ENCODE results near the gene KLHL25.

KLHL25 gene

DNA sequence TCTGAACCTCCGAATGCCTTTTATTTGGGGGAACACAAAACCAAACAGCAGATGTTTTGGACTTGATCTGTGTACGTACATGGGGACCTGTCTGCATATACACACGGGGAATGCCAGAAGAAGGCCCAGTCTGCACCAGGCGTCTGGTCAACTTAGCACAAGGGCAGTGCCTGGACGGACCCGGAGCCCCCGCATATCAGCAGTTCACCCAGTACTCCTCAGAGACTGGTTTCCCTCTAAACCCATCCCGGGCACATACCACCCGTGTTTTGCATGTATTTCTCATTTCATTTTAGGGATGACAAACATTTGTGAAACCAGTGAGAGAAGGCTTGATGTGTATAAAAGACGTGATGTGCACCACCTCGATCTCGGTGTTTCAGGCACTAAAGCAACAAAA is 49.7 kb downstream of the KLHL25 start:
- DNase-seq (ENCODE audit: low read depth) = no peak

DNA sequence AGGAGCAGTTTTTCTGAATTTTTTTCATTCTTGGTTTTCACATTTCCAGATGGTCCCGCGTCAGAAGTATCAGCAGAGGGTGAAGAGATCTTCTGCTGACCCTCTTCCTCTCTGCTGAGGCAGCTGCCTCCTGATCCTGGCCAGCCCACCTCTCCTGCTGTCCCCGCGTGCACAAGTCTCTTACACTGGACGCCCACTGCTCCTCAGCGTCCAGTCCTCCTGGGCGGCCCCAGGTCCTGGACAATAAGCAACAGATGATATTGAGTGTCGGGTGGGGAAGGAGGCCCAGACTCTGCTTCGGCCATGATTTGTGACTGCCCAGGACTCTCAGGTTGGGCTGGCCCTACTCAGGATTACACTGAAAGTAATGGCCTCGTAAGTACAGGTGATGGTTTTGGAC is 50.1 kb downstream of the KLHL25 start:
- DNase-seq (ENCODE audit: low read depth) = no peak

DNA sequence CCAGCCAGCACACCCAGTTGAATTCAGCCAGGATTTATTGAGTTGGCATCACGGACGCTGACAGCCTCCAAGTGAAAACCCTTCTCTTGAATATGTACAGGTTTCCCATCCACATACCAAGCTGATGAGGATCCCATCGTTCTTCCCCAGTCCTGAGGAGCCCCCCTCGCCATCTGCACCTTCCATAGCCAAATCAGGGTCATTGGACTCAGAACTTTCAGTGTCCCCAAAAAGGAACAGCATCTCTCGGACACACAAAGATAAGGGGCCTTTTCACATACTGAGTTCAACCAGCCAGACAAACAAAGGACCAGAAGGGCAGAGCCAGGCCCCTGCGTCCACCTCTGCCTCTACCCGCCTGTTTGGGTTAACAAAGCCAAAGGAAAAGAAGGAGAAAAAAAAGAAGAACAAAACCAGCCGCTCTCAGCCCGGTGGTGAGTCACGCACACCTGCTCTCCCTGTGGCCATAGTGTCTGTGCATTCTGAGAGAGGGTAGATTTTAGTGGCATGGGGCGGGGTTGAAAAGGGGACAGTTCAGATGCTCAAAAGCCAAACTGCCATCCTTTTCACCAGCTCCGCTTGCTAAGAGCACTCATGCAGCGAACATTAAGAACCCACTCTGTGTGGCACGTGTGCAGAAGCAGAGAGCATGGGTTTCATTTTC is 51.2 kb downstream of the KLHL25 start:
- no peak for DNase-seq (ENCODE audit: low read depth)

DNA sequence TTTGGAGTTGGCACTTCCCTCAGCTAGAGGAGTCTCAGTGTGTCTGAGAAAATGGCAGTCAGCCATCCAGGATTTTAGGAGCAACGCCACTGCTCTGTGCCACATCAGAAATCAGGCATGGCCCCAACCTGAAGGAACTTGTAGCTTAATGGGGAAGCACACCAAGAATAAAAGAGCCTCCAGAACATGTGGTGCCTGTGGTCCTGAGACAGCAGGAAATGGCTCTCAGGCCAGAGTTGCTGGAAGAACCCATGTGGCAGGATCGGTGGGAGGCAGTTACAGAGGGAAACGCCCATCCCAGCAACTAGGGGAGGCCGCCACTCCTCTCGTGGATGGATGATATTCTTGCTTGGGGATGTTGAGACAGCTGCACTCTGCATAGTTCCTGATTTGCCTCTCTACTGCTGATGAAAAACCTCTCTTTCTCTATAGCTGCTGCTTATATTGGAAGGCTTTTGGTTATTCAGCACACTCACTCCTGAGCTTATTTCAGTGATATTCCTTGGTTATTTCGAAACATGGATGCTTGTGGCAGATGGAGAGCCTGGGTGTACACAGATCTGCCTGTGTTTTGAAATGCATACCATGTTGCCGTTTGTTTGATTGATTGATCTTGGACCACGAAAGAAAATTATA is 52.4 kb downstream of the KLHL25 start:
- DNase-seq (ENCODE audit: low read depth) = peak; percentile 72

DNA sequence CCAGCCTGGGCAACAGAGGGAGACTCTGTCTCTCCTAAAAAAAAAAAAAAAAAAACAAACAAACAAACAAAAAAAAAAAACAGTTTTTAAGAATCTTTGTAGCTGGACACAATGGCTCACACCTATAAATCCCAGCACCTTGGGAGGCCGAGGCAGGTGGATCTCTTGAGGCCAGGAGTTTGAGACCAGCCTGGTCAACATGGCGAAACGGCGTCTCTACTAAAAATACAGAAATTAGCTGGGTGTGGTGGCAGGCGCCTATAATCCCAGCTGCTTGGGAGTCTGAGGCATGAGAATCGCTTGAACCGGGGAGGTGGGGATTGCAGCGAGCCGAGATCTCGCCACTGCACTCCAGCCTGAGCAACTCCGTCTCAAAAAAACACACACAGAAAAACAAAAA is 53.1 kb downstream of the KLHL25 start:
- DNase-seq (ENCODE audit: low read depth) = no peak

DNA sequence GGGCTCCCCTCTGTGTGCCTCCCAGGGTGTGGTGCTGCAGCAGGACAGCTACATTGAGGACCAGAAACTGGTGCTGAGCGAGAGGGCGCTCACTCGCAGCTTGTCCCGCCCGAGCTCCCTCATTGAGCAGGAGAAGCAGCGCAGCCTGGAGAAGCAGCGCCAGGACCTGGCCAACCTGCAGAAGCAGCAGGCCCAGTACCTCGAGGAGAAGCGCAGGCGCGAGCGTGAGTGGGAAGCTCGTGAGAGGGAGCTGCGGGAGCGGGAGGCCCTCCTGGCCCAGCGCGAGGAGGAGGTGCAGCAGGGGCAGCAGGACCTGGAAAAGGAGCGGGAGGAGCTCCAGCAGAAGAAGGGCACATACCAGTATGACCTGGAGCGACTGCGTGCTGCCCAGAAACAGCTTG is 53.7 kb downstream of the KLHL25 start:
- DNase-seq (ENCODE audit: low read depth) = no peak

DNA sequence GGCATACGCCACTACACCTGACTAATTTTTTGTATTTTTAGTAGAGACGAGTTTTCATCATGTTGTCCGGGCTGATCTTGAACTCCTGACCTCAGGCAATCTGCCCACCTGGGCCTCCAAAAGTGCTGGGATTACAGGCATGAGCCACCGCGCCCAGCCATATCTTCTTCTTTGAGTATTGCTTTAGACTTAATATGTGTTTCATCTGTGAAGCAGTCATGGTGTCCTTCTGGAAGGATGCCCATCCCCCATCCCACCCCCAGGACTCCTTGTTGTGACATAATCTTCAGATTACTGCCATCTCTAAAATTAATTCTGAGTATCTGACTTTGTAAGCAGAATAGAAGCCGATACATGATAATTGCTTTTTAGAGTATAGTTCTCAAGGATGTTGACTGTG is 57.7 kb downstream of the KLHL25 start:
- DNase-seq (ENCODE audit: low read depth) = no peak

DNA sequence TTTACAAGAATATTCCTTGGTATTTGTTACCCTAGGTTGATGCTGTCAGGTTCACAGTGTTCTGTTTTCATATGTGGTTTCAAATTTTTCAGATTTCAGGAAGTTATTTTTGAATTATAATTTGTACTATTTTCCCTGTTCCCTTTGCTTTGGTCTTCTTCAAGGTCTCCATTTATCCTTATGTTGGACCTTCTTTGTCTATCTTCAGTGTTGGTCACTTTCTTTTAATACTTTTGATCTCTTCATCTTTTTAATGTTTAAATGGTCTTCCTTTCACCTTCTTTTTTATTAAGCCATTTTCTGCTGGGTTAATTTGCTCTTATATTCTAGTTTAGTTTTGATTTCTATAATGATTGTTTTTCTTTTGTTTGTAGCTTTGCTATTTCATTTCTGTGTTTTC is 61.3 kb downstream of the KLHL25 start:
- DNase-seq (ENCODE audit: low read depth) = no peak

DNA sequence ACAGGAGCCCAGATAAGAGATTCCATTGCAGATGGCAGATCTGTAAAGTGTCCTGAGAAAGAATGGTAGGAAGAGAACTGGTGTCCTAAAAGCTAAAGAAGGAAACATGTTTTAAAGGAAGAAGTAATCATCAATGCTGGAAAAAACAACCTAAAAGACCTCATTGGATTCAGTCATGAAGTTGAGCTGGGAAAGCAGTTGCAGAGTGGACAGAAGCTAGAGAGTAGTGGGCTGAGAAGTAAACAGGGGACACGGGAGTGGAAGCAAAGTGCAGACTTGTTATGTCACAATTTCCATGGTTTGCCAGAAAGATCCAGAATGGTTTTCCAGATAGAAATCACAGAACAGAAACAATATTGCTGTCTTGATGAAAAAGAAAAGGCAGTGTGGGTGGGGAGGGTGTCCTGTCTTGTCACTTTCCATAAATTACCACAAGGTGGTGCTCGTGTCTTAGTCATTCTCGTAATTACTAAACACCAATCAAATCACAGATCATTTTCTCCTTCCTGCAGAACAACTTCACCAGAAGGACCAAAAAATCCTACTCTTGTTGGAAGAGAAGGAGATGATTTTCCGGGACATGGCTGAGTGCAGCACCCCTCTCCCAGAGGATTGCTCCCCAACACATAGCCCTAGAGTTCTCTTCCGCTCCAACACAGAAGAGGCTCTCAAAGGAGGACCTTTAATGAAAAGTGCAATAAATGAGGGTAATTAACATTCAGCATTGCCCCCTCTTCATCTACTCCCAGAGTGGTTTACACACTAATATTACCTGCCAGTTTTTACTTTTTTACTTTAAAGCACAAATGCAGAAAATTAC is 64.5 kb downstream of the KLHL25 start:
- DNase-seq (ENCODE audit: low read depth) = peak; percentile 63

DNA sequence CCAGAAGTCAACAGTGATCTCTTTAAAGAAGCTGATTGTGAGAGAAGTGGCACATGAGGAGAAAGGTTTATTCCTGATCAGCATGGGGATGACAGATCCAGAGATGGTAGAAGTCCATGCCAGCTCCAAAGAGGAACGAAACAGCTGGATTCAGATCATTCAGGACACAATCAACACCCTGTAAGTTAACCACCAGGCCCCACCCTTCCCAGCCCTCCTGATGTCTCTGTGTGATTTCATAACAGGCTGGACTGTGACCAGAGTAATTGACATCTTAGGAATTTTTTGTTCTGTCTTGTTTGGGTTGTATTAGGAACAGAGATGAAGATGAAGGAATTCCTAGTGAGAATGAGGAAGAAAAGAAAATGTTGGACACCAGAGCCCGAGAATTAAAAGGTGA is 67.7 kb downstream of the KLHL25 start:
- DNase-seq (ENCODE audit: low read depth) = peak; percentile 61

DNA sequence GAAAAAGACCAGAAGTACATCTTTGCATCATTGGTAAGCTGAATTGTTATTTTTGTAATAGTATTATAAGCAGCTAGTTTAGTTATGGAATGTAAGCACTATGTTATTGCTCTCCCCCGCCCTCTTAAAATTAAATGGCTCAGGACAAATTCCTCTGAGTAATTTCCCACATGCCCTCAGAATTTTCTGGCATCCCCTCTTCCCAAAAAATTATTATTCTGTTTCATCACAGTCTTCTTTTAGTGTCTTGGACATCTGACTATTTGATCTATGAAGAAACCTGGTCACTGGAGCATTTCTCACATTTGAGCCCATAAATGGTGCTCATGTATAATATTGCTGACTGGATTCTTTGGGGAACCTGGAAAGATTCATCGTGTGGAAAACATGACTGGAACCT is 68.3 kb downstream of the KLHL25 start:
- DNase-seq (ENCODE audit: low read depth) = no peak

DNA sequence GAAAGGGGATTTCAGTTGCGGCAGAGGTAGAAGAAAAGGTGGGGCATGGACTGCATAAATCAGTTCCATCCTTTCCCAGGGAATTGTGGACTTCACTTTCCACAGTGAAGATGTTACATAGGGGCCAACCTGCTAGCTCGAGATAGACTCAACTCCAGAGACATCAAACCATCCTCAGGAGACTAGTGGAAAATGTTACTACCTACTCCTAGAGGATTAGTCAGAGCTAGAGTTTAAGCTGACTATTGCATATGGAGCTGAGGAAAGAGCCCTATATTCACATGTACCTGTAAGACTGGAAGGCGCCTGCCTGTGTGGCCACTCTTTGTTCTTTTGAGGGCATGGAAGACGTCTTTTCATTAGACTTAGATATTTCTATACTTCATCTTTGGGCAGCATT is 69.2 kb downstream of the KLHL25 start:
- DNase-seq (ENCODE audit: low read depth) = peak; percentile 27

DNA sequence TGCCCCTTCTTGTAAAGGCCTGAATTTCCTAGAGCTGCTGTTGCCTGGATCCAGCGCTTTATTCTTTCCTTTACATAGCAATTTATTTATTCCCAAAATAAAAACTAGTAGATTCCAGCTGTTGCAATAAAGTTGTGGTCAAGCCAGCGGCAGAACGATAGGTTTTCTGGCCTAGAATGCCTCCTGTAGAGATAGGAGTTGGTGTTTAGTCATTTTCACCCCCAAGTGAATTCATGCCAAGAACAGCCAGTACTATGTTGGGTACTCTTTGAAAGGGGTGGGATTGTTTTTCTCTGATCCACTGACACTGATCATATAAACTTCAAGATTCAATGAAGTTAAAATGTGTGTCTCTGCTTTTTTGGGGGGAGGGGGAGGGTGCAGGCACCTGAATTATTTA is 69.7 kb downstream of the KLHL25 start:
- DNase-seq (ENCODE audit: low read depth) = peak; percentile 73

DNA sequence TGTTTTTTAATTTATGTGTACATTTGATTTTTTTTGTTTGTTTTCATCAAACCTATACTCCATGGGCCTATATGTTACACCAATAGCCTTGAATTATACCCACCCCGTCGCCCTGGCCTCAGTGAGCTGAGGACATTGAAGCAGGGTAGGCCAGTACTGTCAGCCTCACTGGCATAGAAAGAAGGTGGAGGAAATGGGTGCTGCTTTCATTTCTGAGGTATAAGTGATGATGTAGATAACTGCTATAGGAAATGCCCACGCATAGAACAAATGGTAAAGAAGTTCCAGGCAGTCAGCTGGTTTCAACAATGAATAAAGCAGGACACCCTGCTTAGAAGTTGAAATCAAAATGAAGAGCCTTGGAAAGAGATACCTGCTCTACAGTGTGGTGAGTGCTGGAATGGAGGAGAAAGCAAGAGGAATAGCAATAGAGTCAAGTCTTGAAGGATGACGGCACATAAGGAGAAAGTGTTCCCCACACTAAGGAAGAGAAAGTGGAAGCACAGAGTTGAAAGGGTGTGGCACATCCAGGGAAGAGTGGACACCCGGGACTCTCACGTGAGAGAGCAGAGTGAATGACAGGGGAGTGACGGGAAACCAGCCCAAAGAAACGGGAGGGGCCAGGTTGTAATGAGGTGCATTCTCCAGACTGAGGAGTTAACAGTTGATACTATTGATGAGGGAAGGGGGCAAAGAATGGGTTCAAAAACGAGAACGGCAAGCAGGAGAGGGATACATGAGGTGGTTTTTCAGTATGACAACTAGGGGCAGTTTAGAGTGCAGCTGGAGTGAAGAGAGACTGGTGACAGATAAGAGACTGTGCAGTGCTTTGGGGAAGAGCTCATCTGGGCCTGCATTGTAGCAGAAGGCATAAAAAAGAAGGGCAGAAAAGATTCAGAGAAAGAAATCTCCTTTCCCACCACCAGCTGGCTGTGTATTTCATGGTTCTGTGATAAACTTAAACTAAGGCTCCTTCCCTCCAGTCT is 70.5 kb downstream of the KLHL25 start:
- DNase-seq (ENCODE audit: low read depth) = no peak

DNA sequence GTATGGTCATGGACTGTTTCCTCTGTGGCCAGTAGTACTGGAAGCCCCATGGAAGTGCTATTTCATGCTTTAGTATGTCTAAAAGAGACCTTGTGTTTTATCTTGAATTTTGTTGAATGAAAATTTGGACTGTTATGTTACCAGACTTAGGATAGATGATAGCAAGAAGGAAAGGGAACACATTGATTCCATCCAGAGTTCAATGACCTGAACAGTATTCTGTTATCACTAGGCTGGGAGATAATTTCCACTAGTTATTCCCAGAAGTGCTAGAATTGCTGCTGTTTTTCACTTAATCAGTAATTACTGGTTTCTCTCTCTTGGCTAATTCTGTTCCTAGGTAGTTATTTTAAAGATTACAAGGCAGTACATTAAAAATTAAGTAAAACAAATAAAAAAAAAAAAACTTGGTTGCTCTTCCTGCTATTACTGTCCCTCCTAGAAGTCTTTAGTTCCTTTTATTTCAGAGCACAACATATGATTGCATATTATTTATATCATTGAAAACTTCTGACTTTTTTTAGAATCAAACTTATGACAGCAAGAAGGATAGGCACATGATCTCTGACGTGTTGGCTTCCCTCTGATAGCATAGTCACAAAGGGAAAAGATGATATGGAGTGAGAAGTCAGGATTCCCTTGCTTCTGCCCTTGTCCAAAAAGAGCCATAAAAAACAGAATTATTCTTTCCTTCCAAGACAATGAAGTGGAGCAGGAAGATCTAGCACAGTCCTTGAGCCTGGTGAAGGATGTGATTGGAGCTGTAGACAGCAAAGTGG is 72.2 kb downstream of the KLHL25 start:
- DNase-seq (ENCODE audit: low read depth) = no peak

DNA sequence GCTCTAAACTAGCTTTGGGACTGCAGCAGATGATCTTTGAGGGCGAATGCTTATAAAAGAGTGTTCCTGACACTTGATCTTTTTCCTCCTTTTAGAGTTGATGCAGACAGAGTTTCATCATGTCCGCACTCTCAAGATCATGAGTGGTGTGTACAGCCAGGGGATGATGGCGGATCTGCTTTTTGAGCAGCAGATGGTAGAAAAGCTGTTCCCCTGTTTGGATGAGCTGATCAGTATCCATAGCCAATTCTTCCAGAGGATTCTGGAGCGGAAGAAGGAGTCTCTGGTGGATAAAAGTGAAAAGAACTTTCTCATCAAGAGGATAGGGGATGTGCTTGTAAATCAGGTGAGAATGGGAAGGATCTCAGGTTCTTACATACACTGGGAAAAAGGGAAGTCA is 75.7 kb downstream of the KLHL25 start:
- no peak for DNase-seq (ENCODE audit: low read depth)

DNA sequence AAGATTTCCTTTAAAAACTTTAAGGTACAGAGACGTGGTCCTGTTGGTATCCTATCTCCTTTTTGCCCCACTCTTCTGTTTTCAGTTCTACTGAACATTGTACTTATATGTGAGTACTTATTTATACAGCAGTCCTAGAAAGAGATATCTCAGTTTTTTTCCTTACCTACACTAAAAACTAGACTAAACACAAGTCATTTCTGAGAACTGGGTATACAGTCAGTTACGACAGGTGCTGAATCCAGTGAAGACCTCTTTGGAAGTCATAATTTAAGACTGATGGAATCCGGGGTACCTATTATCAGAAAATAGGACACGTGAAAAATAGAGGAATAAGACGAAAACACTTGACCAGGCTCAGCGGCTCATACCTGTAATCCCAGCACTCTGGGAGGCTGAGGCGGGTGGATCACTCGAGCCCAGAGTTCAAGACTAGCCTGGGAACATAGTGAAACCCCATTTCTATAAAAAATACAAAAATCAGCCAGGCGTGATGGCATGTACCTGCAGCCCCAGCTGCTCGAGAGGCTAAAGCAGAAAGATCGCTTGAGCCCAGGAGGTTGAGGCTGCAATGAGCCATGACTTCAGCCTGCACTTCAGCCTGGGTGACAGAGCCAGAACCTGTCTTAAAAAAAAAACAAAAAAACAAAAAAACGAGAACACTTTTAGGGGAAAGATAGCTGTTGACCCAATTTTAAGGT is 76.3 kb downstream of the KLHL25 start:
- DNase-seq (ENCODE audit: low read depth) = no peak

DNA sequence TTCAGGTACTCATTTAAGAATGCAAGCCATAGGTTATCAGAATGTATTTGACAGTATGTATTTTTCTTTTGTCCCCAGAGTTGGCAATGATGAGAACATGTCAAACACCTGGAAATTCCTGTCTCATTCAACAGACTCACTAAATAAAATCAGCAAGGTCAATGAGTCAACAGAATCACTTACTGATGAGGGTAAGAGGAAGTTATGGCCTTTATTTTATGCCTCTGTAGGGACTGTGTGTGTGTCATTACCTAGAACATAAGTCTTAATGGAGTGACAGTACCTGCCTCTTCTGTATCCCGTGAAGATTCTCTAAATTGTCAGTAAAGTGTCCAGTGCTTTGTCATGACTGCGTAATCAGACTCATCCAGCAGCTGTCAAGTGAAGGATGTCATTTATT is 77.5 kb downstream of the KLHL25 start:
- no peak for DNase-seq (ENCODE audit: low read depth)

DNA sequence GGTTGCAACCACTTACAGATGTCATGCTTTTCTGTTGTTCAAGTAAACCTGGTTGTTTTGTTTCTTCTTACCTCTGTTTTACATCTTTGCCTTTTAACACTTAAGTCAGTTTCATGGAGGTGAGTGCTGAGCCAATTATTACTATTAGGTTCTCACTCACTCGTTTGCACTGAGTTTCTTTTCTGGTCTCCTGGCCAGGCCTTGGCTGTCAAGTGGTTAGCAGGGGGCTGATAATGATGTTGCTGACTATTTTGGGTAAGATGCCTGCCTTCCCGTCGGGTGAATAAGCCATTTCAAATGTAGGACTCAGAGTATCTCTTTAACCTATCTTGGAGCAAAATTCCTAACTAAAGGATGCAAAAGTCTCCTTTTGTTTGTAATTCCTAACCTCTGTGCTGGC is 78.5 kb downstream of the KLHL25 start:
- DNase-seq (ENCODE audit: low read depth) = no peak

DNA sequence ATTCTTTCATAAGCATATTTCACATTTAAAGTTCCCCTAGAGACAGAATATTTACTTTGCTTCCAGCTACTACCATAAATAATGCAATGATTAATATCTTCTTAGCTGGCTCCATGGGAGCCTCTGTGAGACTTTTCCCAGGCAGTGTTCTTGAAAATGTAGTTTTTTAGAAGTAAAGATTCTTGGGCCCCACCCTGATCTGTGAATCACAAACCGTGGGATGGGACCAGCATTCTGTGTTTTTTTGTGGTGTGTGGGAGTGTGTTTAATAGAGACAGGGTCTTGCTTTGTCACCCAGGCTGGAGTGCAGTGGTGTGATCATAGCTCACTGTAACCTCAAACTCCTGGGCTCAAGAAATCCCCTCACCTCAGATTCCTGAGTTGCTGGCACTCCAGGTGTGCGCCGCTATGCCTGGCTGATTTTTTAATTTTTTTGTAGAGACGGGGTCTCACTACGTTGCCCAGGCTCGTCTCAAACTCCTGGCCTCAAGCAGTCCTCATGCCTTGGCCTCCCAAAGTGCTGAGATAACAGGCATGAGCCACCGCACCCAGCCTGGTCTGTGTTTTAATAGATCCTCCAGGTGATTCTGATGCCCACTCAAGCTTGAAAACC is 83.0 kb downstream of the KLHL25 start:
- no peak for DNase-seq (ENCODE audit: low read depth)
